Measurements from ENCODE around the gene CNKSR1.

CNKSR1 gene, protein sequence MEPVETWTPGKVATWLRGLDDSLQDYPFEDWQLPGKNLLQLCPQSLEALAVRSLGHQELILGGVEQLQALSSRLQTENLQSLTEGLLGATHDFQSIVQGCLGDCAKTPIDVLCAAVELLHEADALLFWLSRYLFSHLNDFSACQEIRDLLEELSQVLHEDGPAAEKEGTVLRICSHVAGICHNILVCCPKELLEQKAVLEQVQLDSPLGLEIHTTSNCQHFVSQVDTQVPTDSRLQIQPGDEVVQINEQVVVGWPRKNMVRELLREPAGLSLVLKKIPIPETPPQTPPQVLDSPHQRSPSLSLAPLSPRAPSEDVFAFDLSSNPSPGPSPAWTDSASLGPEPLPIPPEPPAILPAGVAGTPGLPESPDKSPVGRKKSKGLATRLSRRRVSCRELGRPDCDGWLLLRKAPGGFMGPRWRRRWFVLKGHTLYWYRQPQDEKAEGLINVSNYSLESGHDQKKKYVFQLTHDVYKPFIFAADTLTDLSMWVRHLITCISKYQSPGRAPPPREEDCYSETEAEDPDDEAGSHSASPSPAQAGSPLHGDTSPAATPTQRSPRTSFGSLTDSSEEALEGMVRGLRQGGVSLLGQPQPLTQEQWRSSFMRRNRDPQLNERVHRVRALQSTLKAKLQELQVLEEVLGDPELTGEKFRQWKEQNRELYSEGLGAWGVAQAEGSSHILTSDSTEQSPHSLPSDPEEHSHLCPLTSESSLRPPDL

DNA sequence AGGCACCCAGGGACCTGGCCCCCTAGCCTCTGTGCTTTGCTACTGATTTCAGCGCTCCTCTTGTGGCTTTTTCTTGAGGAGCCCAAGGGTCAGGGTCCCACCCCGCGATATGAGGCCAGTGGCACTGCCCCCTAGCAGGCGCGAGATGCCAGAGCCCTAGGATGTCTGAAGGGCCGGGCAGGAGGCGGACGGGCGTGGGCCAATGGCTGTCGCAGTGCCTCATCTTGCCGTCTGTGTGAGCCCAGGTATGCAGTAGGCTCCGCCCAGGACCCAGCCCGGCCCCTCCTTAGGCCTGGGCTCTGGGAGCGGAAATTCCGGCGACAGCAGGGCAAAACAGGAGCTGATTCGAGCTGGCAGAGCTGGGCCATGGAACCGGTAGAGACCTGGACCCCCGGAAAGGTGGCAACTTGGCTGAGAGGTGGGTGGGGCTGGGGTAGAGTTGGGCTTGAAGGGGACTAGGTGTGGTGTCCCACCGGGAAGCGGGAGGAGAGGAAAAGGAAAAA, at the start of gene CNKSR1:
Gene CNKSR1 (plus strand): TSS at position 310 of the 503 bp plus-strand sequence. CDS start 57 bp downstream, at position 367.
- DNase-seq: peak; percentile 60

DNA sequence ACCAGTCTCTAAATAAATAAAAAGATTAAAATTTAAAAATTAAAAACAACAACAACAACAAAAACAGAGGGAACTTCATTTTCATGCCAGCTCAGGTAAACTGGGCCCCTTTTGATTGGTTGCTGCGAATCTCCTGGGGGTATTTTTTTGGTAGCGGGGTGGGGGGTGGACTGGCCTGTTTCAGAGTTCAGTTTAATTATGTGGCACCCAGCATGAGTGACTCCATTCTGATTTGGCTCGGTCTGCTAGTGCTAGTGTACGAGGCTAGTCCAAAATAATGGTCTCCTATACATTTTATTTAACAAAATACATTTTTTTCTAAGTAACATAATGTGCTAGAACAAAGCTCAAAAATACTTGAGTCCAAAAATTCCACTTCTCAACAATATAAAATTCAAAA, 47.5 kb upstream of the CNKSR1 start:
- no peak for DNase-seq

DNA sequence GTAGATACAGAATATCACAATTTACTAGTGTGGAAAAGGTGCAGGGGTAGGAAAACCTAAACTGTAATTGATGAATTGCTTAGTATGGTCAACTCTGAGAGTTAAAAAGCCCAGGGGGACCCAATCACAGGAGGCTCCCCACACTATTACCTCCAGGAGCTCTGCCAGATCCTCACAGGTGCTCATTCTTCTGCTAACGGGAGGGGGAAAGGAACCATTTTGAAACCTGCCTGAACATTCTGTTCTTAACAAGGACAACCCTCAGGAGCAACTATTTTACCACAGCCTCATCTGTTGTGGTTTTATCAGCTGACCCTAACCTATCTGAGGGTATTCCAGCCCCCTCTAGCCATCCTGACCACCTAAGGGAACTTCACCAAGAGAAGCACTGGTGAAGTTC, 46.6 kb upstream of the CNKSR1 start:
- DNase-seq: no peak

DNA sequence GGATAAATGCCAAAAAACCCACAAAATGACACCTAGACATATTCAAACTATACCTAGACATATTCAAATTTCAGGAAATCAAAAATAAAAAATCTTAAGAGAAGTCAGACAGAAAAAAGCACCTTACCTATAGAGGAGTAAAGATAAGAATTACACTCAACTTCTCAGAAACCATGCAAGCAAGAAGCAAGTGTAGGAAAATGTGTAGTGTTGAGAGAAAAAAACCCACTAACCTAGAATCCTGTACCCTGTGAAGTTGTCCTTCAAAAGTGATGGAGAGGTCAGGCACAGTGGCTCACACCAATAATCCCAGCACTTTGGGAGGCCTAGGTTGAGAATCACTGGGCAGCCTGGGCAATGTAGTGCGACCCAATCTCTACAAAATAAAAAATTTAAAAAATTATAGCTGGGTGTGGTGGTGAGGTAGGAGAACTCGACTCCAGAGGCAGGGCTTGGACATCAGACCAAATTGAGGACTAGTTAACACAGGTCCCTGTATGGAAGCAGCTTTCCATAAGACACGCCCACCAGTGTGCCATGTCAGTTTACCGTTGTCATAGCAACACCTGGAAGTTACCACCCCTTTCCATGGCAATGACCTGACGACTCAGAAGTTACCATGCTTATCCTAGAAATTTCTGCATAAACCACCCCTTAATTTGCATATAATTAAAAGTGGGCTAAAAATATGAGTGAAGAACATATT, 45.0 kb upstream of the CNKSR1 start:
- peak; percentile 2 for DNase-seq

DNA sequence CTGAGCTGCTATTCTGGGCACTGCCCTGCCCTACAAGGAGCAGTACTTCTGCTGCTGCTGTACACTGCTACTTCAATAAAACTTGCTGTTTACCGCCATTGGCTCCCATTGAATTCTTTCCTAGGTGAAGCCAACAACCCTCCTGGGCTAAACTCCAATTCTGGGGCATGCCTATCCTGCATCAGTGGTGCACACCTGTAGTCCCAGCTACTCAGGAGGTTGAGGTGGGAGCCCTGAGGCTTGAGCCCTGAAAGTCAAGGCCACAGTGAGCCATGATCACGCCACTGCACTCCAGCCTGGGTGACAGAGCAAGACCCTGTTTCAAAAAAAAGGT, 44.5 kb upstream of the CNKSR1 start:
- no peak for DNase-seq

GRCh38 chr1:26134466-26134865, 42.8 kb upstream of the CNKSR1 start:
- DNase-seq: no peak

DNA sequence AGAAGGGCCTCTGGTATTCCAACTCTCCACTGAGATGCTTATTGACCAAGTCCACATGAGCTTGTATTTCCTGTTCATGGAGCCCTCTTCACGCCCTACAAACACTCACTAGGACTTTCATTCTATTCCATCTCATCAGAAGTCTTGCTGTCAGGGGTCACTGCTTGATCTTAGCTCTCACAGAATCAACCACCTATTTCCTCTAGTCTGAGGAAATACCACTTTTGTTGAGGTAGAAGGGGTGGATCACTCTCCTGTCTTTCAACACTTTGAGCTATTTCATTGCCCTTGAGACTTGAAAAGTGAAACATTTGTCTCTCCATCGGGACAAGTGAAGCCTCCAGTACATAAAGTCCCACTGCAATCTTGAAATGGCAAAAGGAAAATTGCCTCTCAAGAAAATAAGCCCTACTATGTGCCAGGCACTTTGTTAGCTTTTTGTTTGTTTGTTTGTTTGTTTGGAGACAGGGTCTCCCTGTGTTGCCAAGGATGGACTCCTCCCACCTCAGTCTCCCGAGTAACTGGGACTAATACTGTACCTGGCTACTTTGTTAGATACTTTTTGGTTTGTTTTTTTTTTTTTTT, 38.2 kb upstream of the CNKSR1 start:
- no peak for DNase-seq

DNA sequence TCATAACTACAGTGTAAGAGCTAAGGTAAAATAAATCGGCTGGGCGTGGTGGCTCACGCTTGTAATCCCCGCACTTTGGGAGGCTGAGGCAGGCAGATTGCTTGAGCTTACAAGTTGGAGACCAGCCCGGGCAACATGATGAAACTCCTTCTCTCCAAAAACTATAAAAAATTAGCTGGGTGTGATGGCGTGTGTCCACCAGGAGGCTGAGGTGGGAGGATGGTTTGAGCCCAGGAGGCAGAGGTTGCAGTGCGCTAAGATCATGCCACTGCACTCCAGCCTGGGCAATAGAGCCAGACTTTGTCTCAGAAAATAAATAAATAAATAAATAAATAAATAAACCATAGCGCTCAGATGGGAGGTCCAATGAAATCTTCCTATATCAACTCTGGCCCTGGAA, 35.1 kb upstream of the CNKSR1 start:
- DNase-seq: no peak

DNA sequence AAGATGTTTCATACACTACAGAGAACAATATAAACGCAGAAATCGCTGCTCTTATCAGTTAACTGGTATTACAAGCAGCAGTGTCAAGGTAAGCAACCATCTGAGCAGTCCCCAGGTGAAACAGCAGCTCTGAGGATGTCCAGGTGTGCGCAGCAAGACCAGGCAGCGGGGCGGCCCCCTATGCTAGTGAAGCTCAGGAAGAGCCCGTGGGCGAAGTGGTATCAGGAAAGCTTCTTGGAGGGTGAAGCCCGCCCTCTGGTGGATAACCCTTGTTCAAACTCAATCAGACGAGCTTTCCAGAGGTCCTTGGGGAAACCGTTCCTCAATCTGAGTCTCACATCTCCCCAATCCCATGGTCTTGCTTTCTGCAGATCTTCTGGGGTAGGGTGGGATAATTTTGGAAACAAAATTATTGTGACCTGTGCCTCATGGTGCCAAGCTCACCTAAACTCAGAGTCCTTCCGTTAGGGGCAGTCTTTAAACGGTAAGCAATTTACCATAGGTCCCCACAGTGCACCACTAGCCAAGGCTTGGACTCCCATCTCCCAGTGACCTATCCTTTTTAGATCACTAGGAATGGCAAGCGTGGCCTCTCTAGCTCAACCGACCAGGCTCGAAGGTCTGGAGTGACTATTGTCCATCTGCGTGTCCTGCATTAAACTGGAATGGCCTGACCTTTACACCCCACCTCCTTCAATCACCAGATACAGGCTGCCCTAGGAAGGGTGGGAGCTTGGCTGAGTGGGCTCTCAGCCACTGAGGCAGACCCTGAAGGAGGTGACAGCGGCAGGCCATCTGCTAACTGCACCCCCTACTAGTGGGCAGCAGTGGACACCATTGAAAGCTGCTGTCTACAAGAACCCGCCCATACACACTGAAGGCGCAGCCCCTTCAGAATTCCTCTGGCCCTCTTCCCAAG, 32.0 kb upstream of the CNKSR1 start:
- DNase-seq: peak; percentile 47

- DNase-seq: no peak
Measured at GRCh38 chr1:26145960-26146294, 31.4 kb upstream of the CNKSR1 start.

- DNase-seq: no peak
Measured at GRCh38 chr1:26148887-26149286, 28.4 kb upstream of the CNKSR1 start.

- no peak for DNase-seq
Measured at GRCh38 chr1:26153966-26154532, 23.2 kb upstream of the CNKSR1 start.

DNA sequence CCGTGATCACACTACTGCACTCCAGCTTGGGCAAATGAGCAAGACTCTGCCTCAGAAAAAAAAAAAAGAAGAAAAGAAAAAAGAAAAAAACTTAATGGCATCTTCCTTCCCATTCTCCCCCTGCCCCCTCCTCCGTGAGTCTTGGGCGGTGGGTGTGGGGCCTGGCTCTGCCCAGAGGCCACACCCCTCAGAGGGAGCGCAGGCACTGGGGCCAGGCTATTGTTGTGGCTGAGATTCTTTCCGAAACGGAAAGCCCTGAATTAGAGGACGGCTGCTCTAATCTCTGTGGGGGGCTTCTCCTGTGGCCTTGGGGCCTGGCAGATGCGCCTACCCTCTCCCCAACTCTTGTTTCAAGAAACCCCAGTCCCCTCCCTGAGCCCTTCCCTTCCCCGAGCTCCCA, 22.5 kb upstream of the CNKSR1 start:
- no peak for DNase-seq

- DNase-seq: no peak
Measured at GRCh38 chr1:26155370-26156284, 21.7 kb upstream of the CNKSR1 start.

- no peak for DNase-seq
Measured at GRCh38 chr1:26156285-26157038, 20.8 kb upstream of the CNKSR1 start.

DNA sequence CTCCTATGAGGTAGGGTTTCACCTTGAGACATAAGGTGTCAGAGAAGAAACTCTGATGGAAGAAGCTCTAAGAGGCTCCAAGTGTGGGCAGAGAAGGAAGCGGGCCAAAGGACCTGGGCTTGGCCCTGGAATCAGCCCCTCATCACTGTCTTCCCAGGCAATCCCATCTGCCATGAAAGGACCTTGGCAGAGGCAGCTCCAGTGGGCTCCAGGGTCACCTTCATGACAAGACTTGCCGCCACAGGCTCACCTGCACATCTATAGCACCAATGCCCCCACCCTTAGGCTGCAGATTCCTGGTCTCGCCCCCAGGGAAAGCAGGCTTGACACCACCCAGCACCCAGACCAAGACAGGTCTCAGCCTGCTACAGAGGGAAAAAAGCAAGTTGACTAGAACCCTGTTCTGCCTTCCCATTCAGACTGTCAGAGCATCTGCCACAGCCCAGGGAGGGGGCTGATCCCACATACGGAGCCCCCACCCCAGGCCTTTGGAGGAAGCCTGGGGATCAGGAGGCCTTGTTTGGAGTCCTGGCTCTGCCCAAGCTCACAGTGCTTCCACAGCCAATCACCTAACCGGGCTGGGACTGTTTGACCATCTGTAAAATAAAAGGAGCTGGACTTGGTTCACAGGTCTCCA, 18.9 kb upstream of the CNKSR1 start:
- DNase-seq: no peak

DNA sequence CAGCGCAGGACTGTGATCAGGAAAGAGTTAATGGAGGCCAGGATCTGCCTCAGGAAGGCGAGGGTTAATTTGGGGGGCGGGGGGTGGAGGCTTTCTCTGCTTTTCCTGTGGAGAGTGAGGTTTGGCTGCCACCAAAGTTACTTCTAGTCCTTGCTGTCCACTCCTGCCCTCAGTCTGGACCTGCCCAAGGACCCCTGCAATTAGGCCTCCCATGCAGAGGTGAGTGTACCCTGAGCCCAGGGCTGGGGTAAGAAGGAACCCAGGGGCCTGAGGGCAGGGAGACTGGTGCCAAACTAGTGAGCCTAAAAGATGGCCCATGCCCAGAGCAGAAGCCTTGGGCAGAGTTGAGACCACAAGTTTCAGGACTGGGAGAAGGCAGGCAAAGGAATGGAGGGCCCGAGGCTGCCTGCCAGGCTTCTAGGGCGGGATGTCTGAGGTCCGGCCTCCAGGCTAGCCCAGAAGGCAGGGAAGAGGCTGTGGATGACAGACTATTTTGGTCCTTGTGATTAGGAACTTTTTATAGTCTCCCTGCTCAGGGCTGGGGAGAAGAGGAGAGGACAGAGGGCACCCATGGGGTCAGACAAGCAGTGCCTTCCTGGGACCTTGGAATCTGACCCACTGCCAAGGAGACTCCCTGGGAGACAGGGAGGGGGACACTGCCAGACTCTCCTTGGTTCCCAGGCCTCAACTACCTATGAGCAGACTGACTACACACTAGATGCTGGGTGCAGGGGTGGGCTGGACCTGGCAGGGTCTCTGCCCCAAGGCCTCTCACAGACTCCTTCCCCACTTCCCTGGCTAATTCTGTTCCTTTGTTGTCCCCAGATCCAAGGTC, 18.2 kb upstream of the CNKSR1 start, which contains the start of gene FAM110D:
Gene FAM110D (plus strand): TSS at position 172 of the 835 bp plus-strand sequence. CDS start 2,213 bp downstream, outside the sequence.
- DNase-seq: no peak

- no peak for DNase-seq
Measured at GRCh38 chr1:26159743-26160039, 17.6 kb upstream of the CNKSR1 start.

All from NCI-H774 (cell line).